Natural killer cell (primary cell): ENCODE data around the gene PDZRN3. TPM values are rescaled to one million over a fixed set of nuclear protein-coding genes. Genes with fewer than 3 reads are reported as not detected.

Experiments used
- ATAC-seq, 3 donors: fragments of 150-1000 bp in 2 of 3; fragments of 200-7000 bp in 1 of 3; cut with Tn5 transposase; 1 replicate in 1 of 3; 2 replicates in 2 of 3; pipeline ENCODE4 v1.10.0; 2021; ENCODE audit warnings: mild to moderate bottlenecking in 2 of 3, moderate library complexity in 2 of 3
- DNase-seq, 2 donors: peaks; one replicate each; pipeline versions ENCODE4 v3.0.0 to v3.0.0-alpha.2; 2013 to 2021; ENCODE audit warnings: mixed read lengths in 1 of 2
- H3K27ac ChIP-seq: one replicate; pipeline ENCODE4 v1.5.1; 2013; ENCODE audit warnings: mild to moderate bottlenecking, low read length
- H3K27me3 ChIP-seq: one replicate; pipeline ENCODE4 v1.6.1; 2013; ENCODE audit warnings: low read length; ENCODE audit not compliant: control insufficient read depth, insufficient read depth
- H3K36me3 ChIP-seq: one replicate; pipeline ENCODE4 v1.6.1; 2013; ENCODE audit warnings: low read length; ENCODE audit not compliant: control insufficient read depth, insufficient read depth
- H3K4me1 ChIP-seq: one replicate; pipeline ENCODE4 v1.6.1; 2013; ENCODE audit warnings: low read length; ENCODE audit not compliant: control insufficient read depth, insufficient read depth
- H3K4me3 ChIP-seq: one replicate; pipeline ENCODE4 v1.5.1; 2013; ENCODE audit warnings: low read length
- H3K9me3 ChIP-seq: one replicate; pipeline ENCODE4 v1.6.1; 2013; ENCODE audit warnings: low read length; ENCODE audit not compliant: control insufficient read depth, insufficient read depth
- H3K27ac Mint-ChIP-seq, 2 donors: one replicate each; pipeline ENCODE4 v1.8.0; 2022; ENCODE audit warnings: mild to moderate bottlenecking in 2 of 2, mixed read lengths in 2 of 2, moderate library complexity in 1 of 2
- H3K27me3 Mint-ChIP-seq, 2 donors: one replicate each; pipeline ENCODE4 v1.8.0; 2022; ENCODE audit warnings: low read depth in 2 of 2, mixed read lengths in 2 of 2
- H3K36me3 Mint-ChIP-seq: one replicate; pipeline ENCODE4 v1.8.0; 2022; ENCODE audit warnings: mixed read lengths
- H3K4me1 Mint-ChIP-seq, 2 donors: one replicate each; pipeline ENCODE4 v1.8.0; 2022; ENCODE audit warnings: mixed read lengths in 2 of 2
- H3K4me3 Mint-ChIP-seq: one replicate; pipeline ENCODE4 v1.8.0; 2022; ENCODE audit warnings: mild to moderate bottlenecking, moderate library complexity, mixed read lengths
- H3K9me3 Mint-ChIP-seq, 2 donors: one replicate each; pipeline ENCODE4 v1.8.0; 2022; ENCODE audit warnings: mixed read lengths in 2 of 2
- CTCF ChIP-seq: fragments of 200-600 bp; IDR thresholded peaks from one replicate; pipeline ENCODE4 v1.8.0; 2022; ENCODE audit warnings: antibody characterized with exemption
- WGBS: methylation state at CpG from one replicate; pipeline ENCODE4 v1.1.7; 2013; ENCODE audit warnings: missing lambda C conversion rate; ENCODE audit not compliant: insufficient coverage; 5-methylcytosine and 5-hydroxymethylcytosine counted together
- intact Hi-C: fragments of 100-400 bp; cut with micrococcal nuclease; formaldehyde crosslinking; loops from one replicate; pipeline ENCODE4 v1.14.2; 2022
- total RNA-seq, 4 donors: library from RNA; stranded (reverse); fragments of 120-200 nt in 1 of 4; gene quantifications; one replicate each; pipeline versions ENCODE4 v1.2.3 to v1.2.4, GENCODE V29; 2013 to 2022

PDZRN3 gene
- total RNA-seq, 3 donors from 2014 or later (not counting 1 experiment from before 2014, with no cell fraction given) = not detected

GRCh38 chr3:73668391-73668790 lies 43.6 kb upstream of the PDZRN3 start:
- Mint-ChIP-seq H3K36me3 (no peaks in the 10 kb centered on the region), H3K4me1 (no peaks in the 10 kb centered on the region), H3K4me3 (no peak overlapping the region), H3K9me3 (peaks cover 3 to 10% of the 10 kb centered on the region in 2 donors), H3K27me3 (no peaks in the 10 kb centered on the region), H3K27ac (no peak overlapping the region)
- H3K36me3 ChIP-seq = no peaks in the 10 kb centered on the region
- no peak for TF ChIP-seq CTCF
- ATAC-seq = no peak
- no peaks in the 10 kb centered on the region for H3K9me3 ChIP-seq
- intact Hi-C loops = no loop called here
- H3K4me1 ChIP-seq = no peaks in the 10 kb centered on the region
- WGBS = no CpG with 5 or more reads among the region's 1 CpG
- no peak for DNase-seq
- H3K27ac ChIP-seq = no peak overlapping the region
- H3K27me3 ChIP-seq = no peaks in the 10 kb centered on the region
- H3K4me3 ChIP-seq = no peak overlapping the region

- no peak overlapping the region for H3K27ac Mint-ChIP-seq
- Histone ChIP-seq H3K27me3 (no peaks in the 10 kb centered on the region), H3K9me3 (no peaks in the 10 kb centered on the region), H3K36me3 (no peaks in the 10 kb centered on the region), H3K4me3 (no peak overlapping the region), H3K27ac (no peak overlapping the region), H3K4me1 (no peaks in the 10 kb centered on the region)
- peaks cover 0 to 6% of the 10 kb centered on the region in 2 donors for H3K9me3 Mint-ChIP-seq
- ATAC-seq (no peak), DNase-seq (no peak)
- intact Hi-C loops = no loop called here
- no peak for TF ChIP-seq CTCF
- no peaks in the 10 kb centered on the region for H3K27me3 Mint-ChIP-seq
- 67% methylated on average over 3 of the region's 3 CpGs for WGBS
- H3K4me3 Mint-ChIP-seq = no peak overlapping the region
- H3K36me3 Mint-ChIP-seq = no peaks in the 10 kb centered on the region
- no peaks in the 10 kb centered on the region for H3K4me1 Mint-ChIP-seq
These were observed 43.1 kb upstream of the PDZRN3 start for GRCh38 chr3:73667889-73668288.

GRCh38 chr3:73665286-73665685 lies 40.5 kb upstream of the PDZRN3 start:
- DNase-seq (no peak), ATAC-seq (no peak)
- H3K4me3 ChIP-seq = no peak overlapping the region
- intact Hi-C loops = no loop called here
- Mint-ChIP-seq H3K4me1 (no peaks in the 10 kb centered on the region), H3K9me3 (peaks cover 6 to 13% of the 10 kb centered on the region in 2 donors), H3K36me3 (no peaks in the 10 kb centered on the region), H3K27ac (no peak overlapping the region), H3K27me3 (no peaks in the 10 kb centered on the region), H3K4me3 (no peak overlapping the region)
- no peaks in the 10 kb centered on the region for H3K27me3 ChIP-seq
- H3K36me3 ChIP-seq = no peaks in the 10 kb centered on the region
- no peak for TF ChIP-seq CTCF
- 75% methylated on average over 2 of the region's 2 CpGs for WGBS
- no peaks in the 10 kb centered on the region for H3K4me1 ChIP-seq
- H3K9me3 ChIP-seq = no peaks in the 10 kb centered on the region
- H3K27ac ChIP-seq = no peak overlapping the region

GRCh38 chr3:73664389-73664788 lies 39.6 kb upstream of the PDZRN3 start:
- ATAC-seq (no peak), DNase-seq (no peak)
- H3K36me3 Mint-ChIP-seq = no peaks in the 10 kb centered on the region
- intact Hi-C loops = no loop called here
- no peaks in the 10 kb centered on the region for H3K27me3 Mint-ChIP-seq
- no peak overlapping the region for H3K4me3 Mint-ChIP-seq
- no peak overlapping the region for H3K27ac Mint-ChIP-seq
- no peak overlapping the region for H3K4me3 ChIP-seq
- no peaks in the 10 kb centered on the region for H3K27me3 ChIP-seq
- no peaks in the 10 kb centered on the region for H3K36me3 ChIP-seq
- no peak for TF ChIP-seq CTCF
- H3K27ac ChIP-seq = no peak overlapping the region
- H3K9me3 ChIP-seq = no peaks in the 10 kb centered on the region
- no peaks in the 10 kb centered on the region for H3K4me1 ChIP-seq
- WGBS = 63% methylated on average over 4 of the region's 4 CpGs
- H3K4me1 Mint-ChIP-seq = no peaks in the 10 kb centered on the region
- H3K9me3 Mint-ChIP-seq = peaks cover 6 to 15% of the 10 kb centered on the region in 2 donors
